Left ventricle myocardium inferior (tissue), 1 donor: ENCODE results near the gene PEX7. TPM values are rescaled to one million over a fixed set of nuclear protein-coding genes. Genes with fewer than 3 reads are reported as not detected.
"Not testable (repeated sequence)": the region's sequence is repeated elsewhere in the genome, so short reads cannot be mapped to it uniquely, and the experiment has no call there.

ENCODE experiments used
- DNase-seq: peaks from one replicate; pipeline ENCODE4 v3.0.0-alpha.2; 2020
- H3K27ac ChIP-seq: fragments of 200-600 bp; replicated peaks from 2 replicates; pipeline ENCODE4 v1.8.0; 2021
- H3K27me3 ChIP-seq: fragments of 200-600 bp; 2 replicates; pipeline ENCODE4 v1.8.0; 2021; ENCODE audit warnings: low read depth
- H3K36me3 ChIP-seq: fragments of 200-600 bp; 2 replicates; pipeline ENCODE4 v1.8.0; 2021
- H3K4me1 ChIP-seq: fragments of 200-600 bp; 2 replicates; pipeline ENCODE4 v1.8.0; 2021
- H3K4me3 ChIP-seq: fragments of 200-600 bp; 2 replicates; pipeline ENCODE4 v1.8.0; 2021; ENCODE audit warnings: mild to moderate bottlenecking, moderate library complexity
- H3K9me3 ChIP-seq: fragments of 200-600 bp; replicated peaks from 2 replicates; pipeline ENCODE4 v1.8.0; 2021
- intact Hi-C: fragments of 100-400 bp; cut with micrococcal nuclease; formaldehyde crosslinking; loops from one replicate; pipeline ENCODE4 v1.11.0; 2022
- total RNA-seq: library from RNA; stranded (reverse); fragmentation: NEBNext Ultra II Directional; extraction: Animal tissue kit (Norgen Biotek cat#: 25700); gene quantifications from one replicate; pipeline ENCODE4 v1.2.1, GENCODE V29; 2021
- TF ChIP-seq, protein P1 (sequence below): fragments of 200-600 bp; IDR thresholded peaks from 2 replicates; pipeline ENCODE4 v1.8.0; 2021; ENCODE audit warnings: antibody characterized with exemption, mild to moderate bottlenecking, borderline replicate concordance
- donor health status: DM: no; HTN: yes; CAD: no; lungs with severe emphysema.

Gene PEX7
- total RNA-seq, 1 donor from 2014 or later, result 14.8 TPM

DNA sequence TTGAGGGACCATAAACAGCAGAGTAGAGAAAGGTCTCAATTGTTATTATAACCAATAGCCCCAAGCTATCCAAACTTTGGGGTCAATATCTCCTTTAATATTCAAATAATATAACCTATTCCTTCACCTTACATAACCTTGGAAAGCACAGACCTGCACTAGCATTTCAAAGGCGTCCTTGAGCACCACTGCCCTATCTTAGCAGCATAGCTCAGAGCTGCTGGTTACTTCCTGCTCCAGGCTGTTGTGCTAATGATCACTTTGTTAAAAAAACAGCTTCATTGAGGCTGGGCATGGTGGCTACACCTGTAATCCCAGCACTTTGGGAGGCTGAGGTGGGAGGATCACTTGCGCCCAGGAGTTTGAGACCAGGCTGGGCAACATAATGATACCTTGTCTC, 110.2 kb downstream of the PEX7 start:
- Histone ChIP-seq H3K4me1 (no peaks in the 10 kb centered on the region), H3K9me3 (no peaks in the 10 kb centered on the region), H3K36me3 (no peaks in the 10 kb centered on the region), H3K27me3 (peaks cover 7% of the 10 kb centered on the region), H3K4me3 (no peak overlapping the region), H3K27ac (no peak overlapping the region)
- no peak for DNase-seq
- intact Hi-C loops, result no loop called here
- TF ChIP-seq, protein P1, sequence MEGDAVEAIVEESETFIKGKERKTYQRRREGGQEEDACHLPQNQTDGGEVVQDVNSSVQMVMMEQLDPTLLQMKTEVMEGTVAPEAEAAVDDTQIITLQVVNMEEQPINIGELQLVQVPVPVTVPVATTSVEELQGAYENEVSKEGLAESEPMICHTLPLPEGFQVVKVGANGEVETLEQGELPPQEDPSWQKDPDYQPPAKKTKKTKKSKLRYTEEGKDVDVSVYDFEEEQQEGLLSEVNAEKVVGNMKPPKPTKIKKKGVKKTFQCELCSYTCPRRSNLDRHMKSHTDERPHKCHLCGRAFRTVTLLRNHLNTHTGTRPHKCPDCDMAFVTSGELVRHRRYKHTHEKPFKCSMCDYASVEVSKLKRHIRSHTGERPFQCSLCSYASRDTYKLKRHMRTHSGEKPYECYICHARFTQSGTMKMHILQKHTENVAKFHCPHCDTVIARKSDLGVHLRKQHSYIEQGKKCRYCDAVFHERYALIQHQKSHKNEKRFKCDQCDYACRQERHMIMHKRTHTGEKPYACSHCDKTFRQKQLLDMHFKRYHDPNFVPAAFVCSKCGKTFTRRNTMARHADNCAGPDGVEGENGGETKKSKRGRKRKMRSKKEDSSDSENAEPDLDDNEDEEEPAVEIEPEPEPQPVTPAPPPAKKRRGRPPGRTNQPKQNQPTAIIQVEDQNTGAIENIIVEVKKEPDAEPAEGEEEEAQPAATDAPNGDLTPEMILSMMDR, result no peak

DNA sequence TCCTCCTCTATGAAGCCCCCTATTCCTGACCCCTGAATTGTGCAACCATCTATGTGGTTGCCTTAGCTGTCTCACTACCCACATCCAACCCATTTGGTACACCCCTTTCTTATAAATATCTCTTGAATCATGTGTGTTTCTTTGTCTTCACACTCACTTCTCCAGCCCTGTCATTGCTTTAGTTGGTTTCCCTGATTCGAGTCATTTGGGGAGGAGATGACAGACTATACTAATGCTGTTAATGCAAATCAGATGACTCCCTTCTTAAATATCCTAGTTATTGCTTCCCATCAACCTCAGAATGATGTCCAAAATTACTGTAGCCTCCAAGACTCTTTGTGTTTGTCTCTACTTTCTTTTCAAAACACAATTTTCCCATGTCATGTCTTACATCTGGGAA, 122.7 kb downstream of the PEX7 start:
- DNase-seq, result no peak
- no peak overlapping the region for H3K27ac ChIP-seq
- TF ChIP-seq, protein P1, result no peak
- no peaks in the 10 kb centered on the region for H3K4me1 ChIP-seq
- H3K4me3 ChIP-seq, result no peak overlapping the region
- peaks cover 5% of the 10 kb centered on the region for H3K27me3 ChIP-seq
- no peaks in the 10 kb centered on the region for H3K9me3 ChIP-seq
- intact Hi-C loops, result no loop called here
- H3K36me3 ChIP-seq, result no peaks in the 10 kb centered on the region

DNA sequence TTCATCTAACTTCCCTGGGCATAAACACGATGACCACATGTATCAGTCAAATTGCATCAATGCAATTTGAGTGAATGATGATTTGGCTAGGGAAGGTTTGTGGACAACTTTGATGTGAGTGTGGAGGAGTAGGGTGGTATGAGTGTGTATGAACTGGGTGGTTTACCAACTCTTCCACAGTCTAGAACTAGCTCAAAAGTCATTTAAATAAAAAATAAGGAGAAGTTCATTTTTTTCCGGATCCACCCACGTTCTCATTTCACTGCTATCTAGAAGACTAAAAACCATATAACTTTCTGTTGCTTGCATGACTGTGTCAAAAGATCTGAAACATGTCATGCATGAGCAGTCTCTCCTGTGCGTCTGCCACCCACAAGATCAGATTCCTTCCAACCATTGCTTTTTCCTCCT, 123.3 kb downstream of the PEX7 start:
- DNase-seq, result no peak
- TF ChIP-seq, protein P1, result no peak
- intact Hi-C loops, result no loop called here
- Histone ChIP-seq H3K4me3 (no peak overlapping the region), H3K27ac (no peak overlapping the region), H3K9me3 (no peaks in the 10 kb centered on the region), H3K36me3 (no peaks in the 10 kb centered on the region), H3K27me3 (peaks cover 5% of the 10 kb centered on the region), H3K4me1 (no peaks in the 10 kb centered on the region)

DNA sequence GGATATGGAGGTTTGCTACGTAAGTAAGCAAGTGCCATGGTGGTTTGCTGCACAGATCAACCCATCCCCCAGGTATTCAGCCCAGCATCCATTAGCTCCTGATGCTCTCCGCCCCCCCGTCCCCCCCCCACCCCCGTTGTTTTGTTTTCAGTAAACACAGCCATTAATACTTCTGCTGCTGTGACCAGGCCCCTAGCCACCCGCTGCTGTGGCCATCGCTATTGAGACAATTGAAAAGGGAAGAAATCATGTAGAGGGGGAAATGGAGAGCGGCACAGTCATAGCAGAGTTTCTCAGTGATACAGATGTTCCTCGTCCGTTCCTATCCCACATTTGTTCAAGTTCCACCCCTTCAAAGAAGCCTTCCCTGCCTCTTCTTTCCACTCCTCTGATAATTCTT, 124.6 kb downstream of the PEX7 start:
- H3K4me3 ChIP-seq, result no peak overlapping the region
- peaks cover 5% of the 10 kb centered on the region for H3K27me3 ChIP-seq
- no peak for DNase-seq
- TF ChIP-seq, protein P1, result no peak
- no peaks in the 10 kb centered on the region for H3K9me3 ChIP-seq
- no peaks in the 10 kb centered on the region for H3K4me1 ChIP-seq
- H3K36me3 ChIP-seq, result no peaks in the 10 kb centered on the region
- H3K27ac ChIP-seq, result no peak overlapping the region
- intact Hi-C loops, result no loop called here

DNA sequence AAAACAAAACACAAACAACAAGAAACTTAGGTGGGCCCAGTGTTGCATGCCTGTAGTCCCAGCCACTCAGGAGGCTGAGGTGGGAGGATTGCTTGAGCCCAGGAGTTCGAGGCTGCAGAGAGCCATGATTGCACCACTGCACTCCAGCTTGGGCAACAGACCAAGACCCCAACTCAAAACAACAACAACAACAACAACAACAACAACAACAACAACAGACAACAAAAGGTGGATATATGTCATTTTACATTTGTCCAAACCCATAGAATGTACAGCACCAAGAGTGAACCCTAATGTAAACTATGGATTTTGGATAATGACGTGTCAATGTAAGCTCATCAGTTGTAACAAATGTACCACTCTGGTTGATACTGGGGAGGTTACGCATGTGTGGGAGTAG, 127.6 kb downstream of the PEX7 start:
- DNase-seq, H3K36me3 ChIP-seq, H3K4me1 ChIP-seq, intact Hi-C loops, H3K27ac ChIP-seq, H3K9me3 ChIP-seq, H3K27me3 ChIP-seq, H3K4me3 ChIP-seq: not testable (repeated sequence)

DNA sequence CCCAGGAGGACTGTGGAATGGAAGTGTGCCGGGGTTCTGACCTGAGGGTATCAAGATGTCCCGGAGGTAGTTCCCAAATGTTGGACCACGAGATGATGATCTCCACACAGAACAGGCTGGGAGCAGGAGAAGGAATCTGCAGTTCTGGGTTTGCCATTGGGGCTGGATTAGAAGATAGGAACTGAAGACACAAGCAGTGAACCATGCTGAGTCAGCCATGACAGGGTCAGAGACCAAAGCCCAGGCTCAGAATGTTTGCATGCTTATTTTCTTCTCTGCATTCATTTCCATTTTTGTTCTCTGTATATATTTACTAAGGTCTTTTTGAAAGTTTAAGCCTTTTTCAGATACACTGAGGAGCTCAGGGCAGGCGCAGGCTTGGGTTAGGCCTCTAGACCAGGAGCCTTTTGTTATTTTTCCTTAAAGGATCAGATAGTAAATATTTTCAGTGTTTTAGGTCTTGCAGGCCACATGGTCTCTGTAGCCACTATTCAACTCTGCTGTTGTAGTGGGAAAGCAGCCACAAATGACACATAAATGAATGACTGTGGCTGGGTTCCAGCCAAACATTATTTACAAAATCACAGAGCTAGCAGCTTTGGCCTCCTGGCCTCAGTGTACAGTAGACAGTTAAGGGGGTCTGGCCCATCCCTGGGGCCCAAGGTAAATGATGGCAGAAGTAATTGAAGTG, 128.2 kb downstream of the PEX7 start:
- intact Hi-C loops, result no loop called here
- Histone ChIP-seq H3K27ac (no peak overlapping the region), H3K9me3 (no peaks in the 10 kb centered on the region), H3K4me3 (no peak overlapping the region), H3K27me3 (no peaks in the 10 kb centered on the region), H3K4me1 (no peaks in the 10 kb centered on the region), H3K36me3 (no peaks in the 10 kb centered on the region)
- TF ChIP-seq, protein P1, result no peak
- no peak for DNase-seq
